Liver (tissue), 9 donors: Measurements from ENCODE around the gene OXGR1. TPM values are rescaled to one million over a fixed set of nuclear protein-coding genes. Genes with fewer than 3 reads are reported as not detected.

ENCODE experiments used
- DNase-seq: peaks from one replicate; pipeline ENCODE4 v3.0.0-alpha.2; 2017; ENCODE audit warnings: low spot score
- H3K27ac ChIP-seq, 2 donors: one replicate each; pipeline ENCODE4 v1.7.0; 2013; ENCODE audit warnings: inconsistent platforms in 2 of 2, low read length in 2 of 2, control low read depth in 1 of 2, low read depth in 1 of 2, mild to moderate bottlenecking in 1 of 2
- H3K27me3 ChIP-seq, 4 donors: one replicate each; pipeline versions ENCODE4 v1.6.1 to v1.7.0; 2013; ENCODE audit warnings: low read length in 3 of 4, inconsistent platforms in 1 of 4, mild to moderate bottlenecking in 1 of 4, moderate library complexity in 1 of 4; ENCODE audit not compliant: control insufficient read depth in 4 of 4, insufficient read depth in 4 of 4
- H3K36me3 ChIP-seq, 4 donors: one replicate each; pipeline versions ENCODE4 v1.6.1 to v1.7.0; 2013; ENCODE audit warnings: low read length in 3 of 4, mild to moderate bottlenecking in 3 of 4, low read depth in 1 of 4, moderate library complexity in 1 of 4; ENCODE audit not compliant: control insufficient read depth in 4 of 4, insufficient read depth in 3 of 4
- H3K4me1 ChIP-seq, 4 donors: one replicate each; pipeline versions ENCODE4 v1.6.1 to v1.7.0; 2013; ENCODE audit warnings: low read length in 3 of 4, mild to moderate bottlenecking in 3 of 4, moderate library complexity in 1 of 4; ENCODE audit not compliant: control insufficient read depth in 4 of 4, insufficient read depth in 4 of 4
- H3K4me3 ChIP-seq, 3 donors: one replicate each; pipeline versions ENCODE4 v1.6.1 to v1.7.0; 2013; ENCODE audit warnings: low read length in 3 of 3, control low read depth in 1 of 3, low read depth in 1 of 3, mild to moderate bottlenecking in 1 of 3
- H3K9ac ChIP-seq, 2 donors: one replicate each; pipeline ENCODE4 v1.7.0; 2013; ENCODE audit warnings: low read length in 2 of 2, mild to moderate bottlenecking in 2 of 2, moderate library complexity in 2 of 2, control low read depth in 1 of 2, low read depth in 1 of 2
- H3K9me3 ChIP-seq, 4 donors: one replicate each; pipeline versions ENCODE4 v1.6.1 to v1.7.0; 2013; ENCODE audit warnings: low read length in 3 of 4; ENCODE audit not compliant: control insufficient read depth in 4 of 4
- ATF3 ChIP-seq: IDR thresholded peaks from 2 replicates; pipeline ENCODE4 v1.6.1; 2016; ENCODE audit warnings: antibody characterized with exemption
- FOXA2 ChIP-seq: IDR thresholded peaks from 2 replicates; pipeline ENCODE4 v1.6.1; 2016; ENCODE audit warnings: antibody characterized with exemption
- GABPA ChIP-seq, 2 donors: IDR thresholded peaks in 1 of 2; conservative IDR thresholded peaks in 1 of 2; 2 replicates each; pipeline ENCODE4 v1.6.1; 2016; ENCODE audit warnings: antibody characterized with exemption in 2 of 2, mild to moderate bottlenecking in 1 of 2, moderate library complexity in 1 of 2
- HNF4A ChIP-seq, 2 donors: conservative IDR thresholded peaks; 2 replicates each; pipeline ENCODE4 v1.6.1; 2016; ENCODE audit warnings: antibody characterized with exemption in 2 of 2, mild to moderate bottlenecking in 2 of 2
- JUND ChIP-seq, 2 donors: IDR thresholded peaks; 2 replicates each; pipeline ENCODE4 v1.6.1; 2016; ENCODE audit warnings: antibody characterized with exemption in 2 of 2
- RAD21 ChIP-seq, 2 donors: IDR thresholded peaks; 2 replicates each; pipeline ENCODE4 v1.6.1; 2016; ENCODE audit warnings: antibody characterized with exemption in 2 of 2, mild to moderate bottlenecking in 2 of 2
- REST ChIP-seq: IDR thresholded peaks from 2 replicates; pipeline ENCODE4 v1.6.1; 2016; ENCODE audit warnings: antibody characterized with exemption, mild to moderate bottlenecking
- SP1 ChIP-seq: IDR thresholded peaks from 2 replicates; pipeline ENCODE4 v1.6.1; 2018; ENCODE audit warnings: antibody characterized with exemption, mild to moderate bottlenecking
- ZBTB33 ChIP-seq: IDR thresholded peaks from 2 replicates; pipeline ENCODE4 v1.6.1; 2016; ENCODE audit warnings: antibody characterized with exemption
- whole genome bisulfite sequencing: extraction: QIAGEN DNeasy Blood & Tissue Kit; methylation state at CpG from one replicate; pipeline ENCODE4 v1.1.7; 2013; 5-methylcytosine and 5-hydroxymethylcytosine counted together
- polyA plus RNA-seq, 2 donors: library from polyadenylated mRNA; stranded (reverse) in 1 of 2; unstranded in 1 of 2; fragments of 200-250 nt in 1 of 2; fragments of >200 nt in 1 of 2; fragmentation: Nextera tagmentation in 1 of 2; extraction: Ambion mirVana in 1 of 2; gene quantifications; one replicate each; pipeline versions ENCODE4 v1.2.1 to v1.2.3, GENCODE V29; 2013 to 2015
- total RNA-seq, 2 donors: library from RNA; depleted of rRNA; stranded (reverse); fragments of >200 nt; gene quantifications; one replicate each; pipeline ENCODE4 v1.2.3, GENCODE V29; 2014
- TF ChIP-seq, protein P1 (sequence below): fragments of 150-350 bp; IDR thresholded peaks from 2 replicates; pipeline ENCODE4 v1.5.1; 2017; ENCODE audit warnings: improper control_type of control experiment, low read depth, low read length; ENCODE audit not compliant: missing input control
- donor health status: healthy.
- donor health status: healthy.
- donor health status: healthy.
- donor health status: healthy.
- donor health status: healthy.

The OXGR1 gene
- total and polyA plus RNA-seq, 4 donors: not detected

- Histone ChIP-seq H3K9me3 (no peaks in the 10 kb centered on the region), H3K9ac (no peak overlapping the region), H3K36me3 (no peaks in the 10 kb centered on the region), H3K27me3 (no peaks in the 10 kb centered on the region), H3K27ac (no peak overlapping the region), H3K4me3 (no peak overlapping the region), H3K4me1 (no peaks in the 10 kb centered on the region)
- DNase-seq: no peak
- no peak for TF ChIP-seq RAD21 (IDR thresholded peaks at IDR 0.05)
- TF ChIP-seq FOXA2: no peak
- no peak for TF ChIP-seq JUND (IDR thresholded peaks at IDR 0.05)
- WGBS: 89% methylated on average over 27 of the region's 27 CpGs
Measured at GRCh38 chr13:96947343-96947910, 46.8 kb downstream of the OXGR1 start.

GRCh38 chr13:96946709-96947311 is 47.5 kb downstream of the OXGR1 start:
- no peaks in the 10 kb centered on the region for H3K36me3 ChIP-seq
- TF ChIP-seq HNF4A (conservative IDR thresholded peaks at IDR 0.05) (no peak), JUND (IDR thresholded peaks at IDR 0.05) (no peak), ATF3 (no peak), REST (no peak), ZBTB33 (no peak), GABPA (IDR thresholded peaks at IDR 0.05 in 1 of 2, conservative IDR thresholded peaks at IDR 0.05 in 1 of 2) (no peak), SP1 (no peak)
- TF ChIP-seq, protein P1, sequence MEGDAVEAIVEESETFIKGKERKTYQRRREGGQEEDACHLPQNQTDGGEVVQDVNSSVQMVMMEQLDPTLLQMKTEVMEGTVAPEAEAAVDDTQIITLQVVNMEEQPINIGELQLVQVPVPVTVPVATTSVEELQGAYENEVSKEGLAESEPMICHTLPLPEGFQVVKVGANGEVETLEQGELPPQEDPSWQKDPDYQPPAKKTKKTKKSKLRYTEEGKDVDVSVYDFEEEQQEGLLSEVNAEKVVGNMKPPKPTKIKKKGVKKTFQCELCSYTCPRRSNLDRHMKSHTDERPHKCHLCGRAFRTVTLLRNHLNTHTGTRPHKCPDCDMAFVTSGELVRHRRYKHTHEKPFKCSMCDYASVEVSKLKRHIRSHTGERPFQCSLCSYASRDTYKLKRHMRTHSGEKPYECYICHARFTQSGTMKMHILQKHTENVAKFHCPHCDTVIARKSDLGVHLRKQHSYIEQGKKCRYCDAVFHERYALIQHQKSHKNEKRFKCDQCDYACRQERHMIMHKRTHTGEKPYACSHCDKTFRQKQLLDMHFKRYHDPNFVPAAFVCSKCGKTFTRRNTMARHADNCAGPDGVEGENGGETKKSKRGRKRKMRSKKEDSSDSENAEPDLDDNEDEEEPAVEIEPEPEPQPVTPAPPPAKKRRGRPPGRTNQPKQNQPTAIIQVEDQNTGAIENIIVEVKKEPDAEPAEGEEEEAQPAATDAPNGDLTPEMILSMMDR: no peak
- H3K27ac ChIP-seq: no peak overlapping the region
- no peak overlapping the region for H3K4me3 ChIP-seq
- no peaks in the 10 kb centered on the region for H3K4me1 ChIP-seq
- H3K9me3 ChIP-seq: no peaks in the 10 kb centered on the region
- no peaks in the 10 kb centered on the region for H3K27me3 ChIP-seq
- DNase-seq: no peak
- 69% methylated on average over 10 of the region's 10 CpGs for WGBS
- H3K9ac ChIP-seq: no peak overlapping the region
